Measurements from ENCODE around the gene DCLRE1B.

DNA sequence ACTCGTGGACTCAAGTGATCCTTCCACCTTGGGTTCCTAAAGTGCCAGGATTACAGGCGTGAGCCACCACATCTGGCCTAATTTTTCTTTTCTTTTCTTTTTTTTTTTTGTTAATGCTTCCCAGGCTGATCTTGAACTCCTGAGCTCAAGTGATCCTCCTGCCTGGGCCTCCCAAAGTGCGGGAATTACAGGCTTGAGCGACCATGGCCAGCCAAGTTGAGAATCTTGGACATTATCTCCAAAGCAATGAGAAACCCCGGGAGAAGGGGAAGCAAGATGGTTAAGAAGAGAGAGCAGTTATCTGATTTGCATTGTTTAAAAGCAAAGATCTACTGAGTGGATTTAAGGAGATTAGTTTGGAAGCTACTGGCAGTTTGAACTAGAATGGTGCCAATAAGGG lies 33.1 kb downstream of the DCLRE1B start:
- TF ChIP-seq, protein P1, sequence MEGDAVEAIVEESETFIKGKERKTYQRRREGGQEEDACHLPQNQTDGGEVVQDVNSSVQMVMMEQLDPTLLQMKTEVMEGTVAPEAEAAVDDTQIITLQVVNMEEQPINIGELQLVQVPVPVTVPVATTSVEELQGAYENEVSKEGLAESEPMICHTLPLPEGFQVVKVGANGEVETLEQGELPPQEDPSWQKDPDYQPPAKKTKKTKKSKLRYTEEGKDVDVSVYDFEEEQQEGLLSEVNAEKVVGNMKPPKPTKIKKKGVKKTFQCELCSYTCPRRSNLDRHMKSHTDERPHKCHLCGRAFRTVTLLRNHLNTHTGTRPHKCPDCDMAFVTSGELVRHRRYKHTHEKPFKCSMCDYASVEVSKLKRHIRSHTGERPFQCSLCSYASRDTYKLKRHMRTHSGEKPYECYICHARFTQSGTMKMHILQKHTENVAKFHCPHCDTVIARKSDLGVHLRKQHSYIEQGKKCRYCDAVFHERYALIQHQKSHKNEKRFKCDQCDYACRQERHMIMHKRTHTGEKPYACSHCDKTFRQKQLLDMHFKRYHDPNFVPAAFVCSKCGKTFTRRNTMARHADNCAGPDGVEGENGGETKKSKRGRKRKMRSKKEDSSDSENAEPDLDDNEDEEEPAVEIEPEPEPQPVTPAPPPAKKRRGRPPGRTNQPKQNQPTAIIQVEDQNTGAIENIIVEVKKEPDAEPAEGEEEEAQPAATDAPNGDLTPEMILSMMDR (IDR thresholded peaks at IDR 0.05 in 8 of 11, conservative IDR thresholded peaks at IDR 0.05 in 3 of 11) = no peak
- no peak for TF ChIP-seq POLR2AphosphoS5 (IDR thresholded peaks at IDR 0.05)

Measured in spleen (tissue), 7 donors.